Retina (tissue), 1 donor: ENCODE data around the gene DENND5A.
"Not testable (repeated sequence)": the region's sequence is repeated elsewhere in the genome, so short reads cannot be mapped to it uniquely, and the experiment has no call there.

Source experiments
- DNase-seq: peaks from one replicate; pipeline ENCODE4 v3.0.0-alpha.2; 2016

The DENND5A gene

DNA sequence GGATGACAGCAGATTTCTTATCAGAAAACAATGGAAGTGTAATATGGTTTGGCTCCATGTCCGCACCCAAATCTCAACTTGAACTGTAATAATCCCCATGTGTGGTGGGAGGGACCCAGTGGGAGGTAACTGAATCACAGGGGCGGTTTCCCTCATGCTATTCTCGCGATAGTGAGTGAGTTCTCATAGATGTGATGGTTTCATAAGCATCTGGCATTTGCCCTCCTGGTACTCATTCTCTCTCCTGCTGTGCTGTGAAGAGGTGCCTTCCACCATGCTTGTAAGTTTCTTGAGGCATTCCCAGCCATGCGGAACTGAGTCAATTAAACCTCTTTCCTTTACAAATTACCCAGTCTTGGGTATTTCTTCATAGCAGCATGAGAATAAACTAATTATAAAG, 92.8 kb downstream of the DENND5A start:
- no peak for DNase-seq

DNA sequence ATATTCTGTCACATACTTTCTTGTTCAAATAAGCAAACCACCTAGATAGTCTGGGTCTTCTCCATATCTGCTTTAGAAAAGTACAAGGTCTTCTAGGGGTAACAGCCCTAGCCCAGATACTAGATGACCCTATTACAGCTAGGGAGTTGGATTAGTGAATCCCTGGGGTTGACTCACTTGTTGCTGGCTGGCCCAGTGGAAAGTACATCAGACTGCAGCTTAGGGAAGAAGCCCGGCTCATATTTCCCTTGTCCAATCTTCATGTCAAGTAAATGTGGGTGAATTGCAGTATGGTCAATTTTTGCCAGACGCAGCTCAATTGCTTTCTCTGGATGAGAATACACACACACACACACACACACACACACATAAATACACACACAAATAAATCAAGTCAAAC, 94.7 kb downstream of the DENND5A start:
- DNase-seq = no peak

DNA sequence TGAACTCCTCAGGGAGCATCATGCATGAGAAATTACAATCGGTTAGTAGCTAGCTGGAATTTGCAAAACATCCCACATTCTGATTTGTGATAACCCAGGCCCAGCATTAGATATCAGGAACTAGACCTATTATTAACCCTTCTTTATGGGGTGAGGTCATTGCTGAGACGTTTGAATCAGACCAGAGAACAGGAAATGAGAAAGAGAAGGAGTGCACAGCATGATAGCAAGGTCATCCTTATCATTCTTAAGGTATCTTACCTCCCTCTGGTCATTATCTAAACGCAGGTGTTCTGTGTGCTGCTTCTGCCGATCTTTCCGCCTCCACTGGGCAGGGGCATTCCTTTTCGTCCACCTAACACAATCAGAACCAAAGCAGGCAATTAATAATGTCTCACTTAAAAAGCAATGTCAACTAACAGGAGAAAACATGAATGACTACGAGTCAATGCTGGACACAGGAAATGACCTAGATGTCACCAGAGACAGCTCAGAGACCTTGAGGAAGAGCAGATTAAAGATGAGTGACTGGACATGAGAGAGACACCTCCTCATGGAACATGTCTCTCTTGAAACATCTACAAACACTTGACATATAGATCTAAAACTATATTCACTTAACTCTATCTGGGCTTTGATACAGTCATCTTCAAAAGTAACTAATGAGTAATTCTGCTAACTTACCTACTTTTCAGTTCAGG, 95.4 kb downstream of the DENND5A start:
- no peak for DNase-seq

DNA sequence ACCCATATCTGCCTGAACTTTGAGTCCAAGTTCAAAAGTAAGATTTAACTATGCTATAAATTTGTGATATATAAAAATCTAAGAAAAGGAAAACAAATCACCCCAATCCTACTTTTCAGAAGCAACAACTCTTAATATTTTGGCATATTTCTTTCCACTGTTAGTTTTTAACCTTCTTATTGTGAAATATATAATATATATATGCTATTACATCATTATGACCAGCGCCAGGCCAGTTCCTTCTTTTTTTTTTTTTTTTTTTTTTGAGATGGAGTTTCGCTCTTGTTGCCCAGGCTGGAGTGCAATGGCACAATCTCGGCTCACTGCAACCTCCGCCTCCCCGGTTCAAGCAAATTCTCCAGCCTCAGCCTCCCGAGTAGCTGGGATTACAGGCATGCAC, 103.2 kb downstream of the DENND5A start:
- DNase-seq = not testable (repeated sequence)

DNA sequence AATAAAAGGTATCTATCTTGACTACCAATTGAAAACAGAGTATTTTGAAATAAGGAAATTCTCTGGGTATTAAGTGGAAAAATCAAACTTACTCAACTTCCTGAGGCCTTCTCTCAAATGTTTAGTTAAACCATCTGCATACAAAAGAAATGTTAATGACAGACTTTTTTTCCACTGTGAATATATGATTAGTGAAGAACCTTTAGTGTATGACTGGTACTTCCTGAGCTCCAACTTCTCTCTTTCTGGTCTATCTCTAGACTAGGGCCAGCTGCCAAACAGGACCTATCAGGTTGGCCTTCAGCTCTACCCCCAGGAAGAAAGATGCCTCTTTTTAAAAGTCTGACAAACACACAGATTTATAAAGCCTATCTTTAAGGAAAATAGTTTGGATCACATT, 105.0 kb downstream of the DENND5A start:
- DNase-seq = no peak

DNA sequence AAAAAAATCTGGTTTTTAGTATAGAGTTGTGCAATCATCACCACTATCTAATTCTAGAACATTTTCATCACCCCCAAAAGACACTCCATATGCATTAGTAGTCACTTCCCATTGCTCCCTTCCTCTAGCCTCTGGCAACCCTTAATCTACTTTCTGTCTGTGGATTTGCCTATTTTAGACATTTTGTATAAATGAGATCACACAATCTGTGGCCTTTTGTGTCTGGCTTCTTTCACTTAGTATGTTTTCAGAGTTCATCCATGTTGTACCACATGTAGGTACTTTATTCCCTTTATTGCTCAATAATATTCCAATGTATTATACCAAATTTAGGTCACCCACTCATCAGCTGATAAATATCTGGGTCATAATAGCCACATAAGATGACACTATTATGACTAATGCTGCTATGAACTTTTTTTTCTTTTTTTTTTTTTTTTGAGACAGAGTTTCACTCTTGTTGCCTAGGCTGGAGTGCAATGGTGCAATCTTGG, 106.2 kb downstream of the DENND5A start:
- DNase-seq = no peak

DNA sequence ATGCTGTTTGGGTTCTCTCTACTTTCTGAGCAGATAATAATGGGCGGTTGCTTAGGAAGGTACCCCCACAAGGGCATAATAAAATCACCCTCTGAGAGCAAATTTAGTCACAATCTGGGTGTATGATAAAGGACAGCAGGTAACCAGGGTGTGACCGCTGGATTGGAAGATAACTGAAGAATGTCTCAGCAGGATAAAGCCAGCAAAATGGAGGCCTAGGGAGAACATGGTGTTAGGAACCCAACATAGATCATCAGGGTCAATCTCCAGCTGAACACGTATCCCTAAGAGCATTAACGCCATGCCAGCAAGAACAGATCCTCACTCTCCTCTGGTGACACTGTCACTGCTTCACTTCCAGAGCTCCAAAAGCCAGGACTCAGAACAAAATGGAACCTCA, 109.2 kb downstream of the DENND5A start:
- DNase-seq = no peak

DNA sequence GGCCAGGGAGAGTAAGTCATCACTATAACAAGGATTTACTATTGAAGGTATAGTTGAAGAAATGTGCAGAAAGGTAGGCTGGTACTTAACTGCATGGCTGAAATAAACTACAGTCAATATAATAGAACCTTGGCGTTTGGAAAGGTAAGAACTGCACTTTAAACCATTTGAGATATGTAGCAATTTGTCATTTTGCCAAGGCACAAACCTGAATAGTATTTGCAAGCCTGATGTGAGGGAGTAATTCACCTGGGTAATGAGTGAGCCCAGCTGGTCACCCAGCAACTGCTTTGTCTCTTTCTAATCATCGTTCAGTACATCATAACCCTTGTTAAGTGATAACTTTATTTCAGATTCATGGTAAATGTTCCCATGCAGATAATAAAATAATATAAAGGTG, 111.5 kb downstream of the DENND5A start:
- DNase-seq = no peak

DNA sequence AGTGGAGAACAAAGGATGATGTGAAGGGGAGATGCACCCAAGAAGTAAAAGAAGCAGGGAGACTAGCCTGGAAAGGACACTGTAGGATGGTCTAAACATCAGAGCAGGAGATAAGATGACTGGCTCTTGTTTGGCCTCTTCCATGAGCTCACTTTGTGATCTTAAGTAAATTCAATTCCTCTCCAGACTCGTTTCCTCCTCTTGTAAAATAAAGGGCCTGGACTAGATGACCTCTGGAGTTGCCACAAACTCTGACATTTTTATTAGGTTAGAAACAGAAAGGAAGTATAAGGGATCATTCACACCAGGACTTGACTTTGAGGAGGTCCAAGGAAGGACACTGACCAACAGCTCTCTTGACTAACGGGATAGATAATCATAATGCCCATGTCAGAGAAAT, 113.5 kb downstream of the DENND5A start:
- DNase-seq = no peak

DNA sequence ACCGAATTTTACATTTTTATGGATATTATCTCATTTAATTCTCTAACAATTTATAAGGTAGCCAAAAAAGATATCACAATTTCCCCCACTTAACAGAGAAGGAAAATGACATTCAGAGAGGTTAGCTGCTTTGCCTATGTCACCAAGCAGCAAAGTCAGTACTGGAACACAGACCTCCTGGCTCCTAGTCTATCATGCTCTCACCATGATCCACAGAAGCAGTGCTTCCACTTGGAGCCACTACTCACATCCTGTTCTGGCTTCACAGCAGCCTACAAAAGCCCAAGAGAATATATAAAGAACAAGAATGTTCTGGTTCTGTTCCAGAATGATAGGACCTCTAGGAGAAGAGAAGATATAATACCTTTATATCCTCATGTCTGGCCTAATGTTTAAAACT, 114.2 kb downstream of the DENND5A start:
- DNase-seq = no peak

DNA sequence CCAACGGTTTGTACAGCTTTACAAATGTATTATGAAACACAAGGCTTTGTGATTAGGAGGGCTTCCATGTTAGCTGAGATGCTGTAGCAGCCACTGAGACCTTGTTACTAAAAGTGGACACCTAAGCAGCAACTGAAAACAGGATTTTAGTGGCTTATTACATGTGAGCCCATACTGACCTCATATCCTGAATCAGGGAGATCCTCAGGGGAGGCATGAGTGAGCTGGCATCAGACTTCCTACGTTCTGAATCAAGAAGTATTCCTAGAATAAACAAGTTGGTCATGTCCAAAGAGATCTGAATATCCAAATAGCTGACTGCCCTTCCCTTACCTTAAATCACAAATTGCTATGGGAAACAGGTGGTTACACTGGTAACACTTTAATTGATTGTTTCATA, 114.6 kb downstream of the DENND5A start:
- no peak for DNase-seq

DNA sequence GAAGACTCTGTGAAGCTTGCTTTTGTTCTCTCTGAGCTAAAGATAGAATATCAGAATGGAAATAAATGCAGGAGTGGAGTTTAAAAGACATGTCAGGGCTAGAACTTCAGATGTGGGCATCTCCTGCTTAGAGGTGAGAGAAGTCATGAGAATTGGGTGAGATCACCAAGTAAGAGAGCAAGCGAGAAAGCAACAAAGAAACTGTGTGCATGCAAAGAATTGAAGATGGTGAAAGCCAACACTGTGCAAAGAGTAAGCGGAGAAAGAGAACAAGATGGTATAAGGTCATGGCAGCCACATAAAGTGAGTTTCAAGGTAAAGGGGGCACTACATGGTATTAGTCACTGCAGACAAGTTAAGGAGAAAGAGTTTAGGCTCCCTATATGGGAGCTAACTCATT, 116.4 kb downstream of the DENND5A start:
- DNase-seq = no peak

DNA sequence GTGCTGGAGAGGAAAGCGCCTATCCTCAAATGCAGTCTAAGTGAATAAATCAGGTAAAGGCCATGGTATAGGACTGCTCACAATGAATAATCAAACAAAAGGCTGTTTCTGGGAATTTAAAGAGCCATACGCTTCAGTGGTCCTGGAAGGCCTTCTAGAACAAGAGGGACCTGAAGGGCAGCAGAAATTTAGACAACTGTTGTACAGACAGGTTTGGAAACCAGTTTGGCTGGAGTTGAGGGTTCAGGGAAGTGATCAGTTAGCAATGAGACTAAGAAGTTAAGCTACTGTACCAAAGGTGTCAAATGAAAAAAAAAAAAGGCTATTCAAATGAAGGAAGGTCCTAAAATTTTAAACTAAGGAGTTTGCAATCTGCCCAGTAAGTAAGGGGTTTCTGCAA, 117.1 kb downstream of the DENND5A start:
- no peak for DNase-seq

DNA sequence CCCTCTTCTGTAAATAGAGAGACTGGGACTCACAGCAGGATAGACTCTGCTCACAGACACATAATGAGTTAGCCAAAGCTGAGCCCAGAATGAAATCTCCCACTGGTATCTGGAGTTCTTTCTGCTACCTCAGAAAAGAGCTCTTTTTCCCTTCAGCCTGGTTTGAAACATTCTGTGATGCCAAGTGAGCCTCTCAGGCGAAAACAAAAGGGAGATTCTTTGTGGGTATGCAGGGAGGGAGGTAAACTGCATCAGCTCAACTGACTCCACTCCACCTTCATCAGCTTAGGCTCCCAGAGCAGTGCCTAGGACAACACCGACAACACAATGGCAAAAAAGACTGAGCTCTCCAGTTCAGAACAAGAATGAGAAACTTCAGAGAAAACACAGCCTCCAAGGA, 118.7 kb downstream of the DENND5A start:
- DNase-seq = no peak

DNA sequence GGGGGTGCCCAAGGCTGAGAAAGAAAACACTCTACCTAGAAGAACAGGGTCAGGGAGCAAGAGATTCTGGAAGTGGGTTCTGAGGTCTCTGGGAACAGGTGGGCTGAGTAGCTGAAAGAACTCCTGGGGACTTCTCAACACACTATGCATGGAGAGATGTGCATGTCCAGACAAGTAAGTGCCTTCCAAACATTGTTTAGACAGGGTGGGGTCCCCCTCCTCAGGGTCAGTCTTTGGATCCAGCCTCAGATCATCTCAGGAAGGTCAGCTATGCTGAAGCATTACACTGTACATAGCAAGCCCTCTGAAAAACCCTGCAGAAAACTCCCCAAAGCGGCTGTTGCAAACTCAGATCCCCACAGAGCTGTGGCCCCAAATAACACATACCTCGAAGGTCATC, 119.9 kb downstream of the DENND5A start:
- no peak for DNase-seq

DNA sequence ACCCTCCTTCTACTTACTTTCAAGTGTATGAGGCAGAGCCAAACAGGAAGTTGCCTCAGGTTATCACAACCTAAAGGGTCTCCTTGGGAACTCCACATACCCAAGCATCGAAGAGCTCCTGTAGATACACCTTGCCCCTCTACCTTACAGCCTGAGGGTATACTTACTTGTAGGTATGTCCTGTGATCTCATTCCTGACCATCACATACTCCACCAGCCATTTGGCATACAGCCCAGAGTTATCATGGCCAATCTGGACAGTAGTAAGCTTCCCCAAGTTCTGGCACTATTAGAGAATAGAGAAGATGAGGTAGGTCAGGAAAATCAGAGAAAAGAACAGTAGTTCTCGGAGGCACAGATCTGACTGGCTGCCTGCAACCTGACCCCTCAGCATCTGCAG, 120.3 kb downstream of the DENND5A start:
- no peak for DNase-seq

DNA sequence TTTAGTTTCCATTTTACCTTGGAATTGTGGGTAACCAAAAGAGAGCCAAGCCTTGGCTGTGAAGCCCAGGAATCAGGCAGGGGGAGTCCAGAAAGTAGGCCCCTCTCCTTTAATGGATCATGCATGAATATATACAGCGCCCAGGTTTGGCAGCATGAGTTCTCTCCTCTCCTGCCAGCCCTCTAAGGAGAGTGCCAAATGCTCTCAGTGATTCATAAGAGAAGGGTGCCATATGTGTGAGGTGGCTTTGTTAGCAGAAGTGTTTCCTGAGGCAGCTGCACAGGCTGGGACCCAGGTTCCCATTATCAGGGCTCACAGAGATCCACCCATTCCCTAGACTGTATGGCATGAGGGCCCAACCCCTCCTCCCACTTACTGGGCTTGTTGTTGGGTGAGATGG, 121.4 kb downstream of the DENND5A start:
- DNase-seq = no peak

DNA sequence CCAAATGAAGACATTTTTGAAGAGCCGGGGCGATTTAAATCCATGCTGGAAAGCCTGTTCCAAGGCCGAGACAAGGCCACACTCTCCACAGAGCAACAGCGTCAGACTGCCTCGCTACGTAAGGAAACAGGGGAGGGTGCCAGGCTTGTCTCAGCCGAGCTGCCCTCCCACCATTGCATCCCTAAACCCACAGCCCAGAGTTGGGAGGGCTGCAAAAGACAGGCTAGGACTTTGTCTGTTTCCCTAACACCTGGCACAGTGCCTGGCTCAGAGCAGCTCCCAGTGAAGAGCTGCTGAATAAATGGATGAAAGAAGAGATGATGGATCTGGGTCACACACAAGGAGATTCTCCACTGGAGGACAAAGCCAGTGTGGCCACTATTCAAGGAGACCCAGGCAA, 122.4 kb downstream of the DENND5A start:
- no peak for DNase-seq

DNA sequence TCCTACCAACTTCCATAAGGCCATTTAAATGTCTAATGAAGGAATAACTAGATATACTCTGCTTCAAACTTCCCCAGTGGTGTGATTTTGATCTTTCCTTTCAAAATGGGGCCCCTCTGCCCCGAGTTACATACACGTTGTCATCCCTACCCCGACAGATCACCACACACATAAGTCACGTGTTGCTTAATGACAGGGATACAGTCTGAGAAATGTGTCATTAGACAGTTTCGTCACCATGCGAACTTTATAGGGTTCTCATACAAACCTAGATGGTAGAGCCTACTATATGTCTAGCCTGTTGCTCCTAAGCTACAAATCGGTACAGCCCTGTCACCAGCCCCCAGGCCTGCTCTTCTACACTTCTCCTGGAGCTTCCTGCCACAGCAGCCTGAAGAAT, 124.0 kb downstream of the DENND5A start:
- DNase-seq = no peak

DNA sequence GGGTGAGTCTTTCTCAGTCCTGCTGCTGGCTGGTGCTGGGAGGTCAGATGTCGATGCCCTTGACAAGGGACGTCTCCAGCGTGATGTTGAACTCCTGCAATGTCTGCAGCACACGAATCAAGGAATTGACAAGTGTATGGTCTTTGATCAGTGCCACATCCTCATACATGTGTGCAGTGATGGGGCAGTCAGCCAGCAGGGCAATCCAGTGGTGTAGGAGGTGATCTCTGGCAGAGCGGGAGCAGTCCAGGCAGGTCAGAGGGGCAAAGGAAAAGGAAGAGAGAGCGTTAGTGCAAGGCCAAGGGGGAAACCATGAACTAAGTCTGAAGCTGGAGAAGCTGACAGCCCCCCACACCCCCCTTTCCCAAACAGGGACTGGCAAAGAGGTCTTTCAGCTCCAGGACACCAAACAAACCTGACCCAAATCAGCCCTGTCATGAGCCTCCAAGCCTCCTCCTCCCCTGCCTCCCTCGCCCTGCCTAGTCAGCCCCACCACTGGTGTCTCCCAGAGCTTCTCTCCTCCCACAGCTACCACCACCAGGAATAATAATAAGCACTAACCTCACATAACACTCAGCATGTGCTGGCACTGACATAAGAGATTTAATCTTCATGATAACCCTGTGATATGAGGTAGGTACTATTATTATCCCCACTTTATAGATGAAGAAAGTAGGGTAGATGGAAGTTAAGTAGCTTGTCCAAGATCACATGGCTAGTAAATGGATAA, 125.4 kb downstream of the DENND5A start:
- DNase-seq = no peak

DNA sequence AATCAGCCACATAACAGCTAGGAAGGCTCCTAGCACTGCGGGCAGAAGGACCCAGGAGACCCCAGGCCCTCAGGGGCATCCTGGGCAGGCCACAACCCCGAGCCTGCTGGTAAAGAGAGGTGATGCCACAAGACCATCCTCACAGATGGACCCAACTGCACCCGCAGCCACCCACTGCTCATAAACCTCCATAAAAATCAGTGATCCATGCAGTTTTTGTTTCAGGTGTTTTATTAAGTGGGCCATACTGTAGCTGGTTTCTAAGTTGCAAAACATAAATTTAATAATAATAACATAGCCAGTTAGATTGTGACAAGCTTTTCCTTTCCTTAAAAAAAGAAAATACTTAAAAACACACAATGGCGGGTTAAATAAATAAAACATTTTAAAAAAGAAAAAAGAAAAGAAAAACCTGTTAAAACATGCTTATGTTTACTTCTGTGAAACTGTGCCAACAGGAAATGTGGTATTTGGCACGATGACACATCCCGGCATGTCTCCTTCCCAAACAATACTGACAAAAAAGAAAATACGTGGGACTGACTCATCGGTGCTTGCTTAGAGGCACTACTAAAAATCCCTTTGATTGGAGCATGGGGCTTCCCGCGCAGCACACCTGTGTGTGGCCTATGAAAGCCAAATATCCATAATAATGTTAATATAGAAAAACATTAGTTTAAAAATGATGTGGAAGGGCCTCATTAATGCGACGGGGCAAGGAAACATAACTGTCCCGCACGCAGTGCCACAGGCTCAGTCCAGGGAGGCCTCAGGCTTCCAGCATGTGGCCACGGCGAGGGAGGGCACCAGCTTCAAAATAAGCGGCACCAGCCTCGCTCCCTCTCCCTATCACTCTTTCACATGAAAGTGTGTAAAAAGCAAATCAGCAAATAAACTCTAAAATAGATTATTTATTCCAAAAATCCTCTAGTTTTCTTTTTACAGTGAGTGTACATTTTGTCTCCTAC, 126.3 kb downstream of the DENND5A start:
- no peak for DNase-seq

DNA sequence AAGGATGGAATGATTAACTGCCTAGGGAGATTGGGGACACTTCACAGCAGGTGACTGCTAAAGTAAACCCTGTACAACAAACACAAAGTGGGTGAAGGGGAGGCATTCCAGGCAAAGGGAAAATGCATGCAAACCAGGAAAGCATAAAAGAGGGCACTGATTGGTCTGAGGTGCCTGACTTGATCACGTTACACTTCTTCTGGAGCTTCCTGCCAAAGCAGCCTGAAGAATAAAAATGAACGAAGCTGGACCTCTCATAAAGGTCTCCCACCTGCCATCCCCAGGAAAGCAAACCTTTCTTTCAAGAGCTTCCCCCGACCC, 127.1 kb downstream of the DENND5A start:
- no peak for DNase-seq

DNA sequence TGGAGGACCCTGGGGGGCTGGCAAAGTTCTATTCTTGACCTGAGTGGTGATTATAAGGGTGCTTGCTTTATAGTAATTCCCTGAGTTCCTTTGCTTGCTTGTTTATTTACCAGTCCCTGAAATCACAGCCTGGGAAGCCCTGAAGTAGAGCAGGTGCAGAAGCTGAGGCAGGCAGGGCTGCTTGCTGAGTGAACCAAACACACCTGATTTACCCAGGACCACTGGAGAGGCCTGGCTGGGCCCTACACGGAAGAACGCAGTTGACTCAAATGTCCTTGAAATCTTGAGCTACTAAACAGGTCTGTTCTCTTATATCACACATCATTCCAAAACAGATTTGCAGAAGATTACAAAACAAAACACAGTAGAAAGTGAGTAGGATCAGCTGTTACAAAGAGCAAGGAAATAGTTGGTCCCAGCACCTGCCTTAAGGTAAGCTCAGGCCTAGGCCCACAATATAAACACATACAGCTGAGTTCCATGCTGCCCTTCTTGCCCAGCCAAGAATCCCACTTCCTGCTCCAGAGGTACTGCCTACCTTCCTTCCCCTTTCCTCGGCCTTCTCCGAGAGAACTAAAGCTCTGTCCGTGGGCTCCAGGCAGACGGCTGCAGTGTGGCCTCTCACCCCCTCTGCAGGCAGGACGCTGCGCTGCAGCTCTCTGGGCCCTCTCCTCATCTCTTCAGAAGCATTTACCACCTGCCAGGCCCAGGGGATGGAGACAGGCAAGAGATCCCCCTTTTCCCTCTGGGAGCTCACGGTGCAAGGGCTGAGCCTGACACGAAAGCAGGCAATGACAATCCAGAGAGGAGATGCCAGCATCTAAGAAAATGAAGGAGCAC, 127.6 kb downstream of the DENND5A start:
- DNase-seq = peak; percentile 90
